Islet of Langerhans (tissue), 1 donor: ENCODE data around the gene WDR59.
"Not testable (repeated sequence)": the region's sequence is repeated elsewhere in the genome, so short reads cannot be mapped to it uniquely, and the experiment has no call there.

Experiments
- FAIRE-seq: peaks from one replicate; lab custom pipeline; 2011; peaks lifted over from hg19 to GRCh38; lab: Jason Lieb, UNC

WDR59 gene, protein sequence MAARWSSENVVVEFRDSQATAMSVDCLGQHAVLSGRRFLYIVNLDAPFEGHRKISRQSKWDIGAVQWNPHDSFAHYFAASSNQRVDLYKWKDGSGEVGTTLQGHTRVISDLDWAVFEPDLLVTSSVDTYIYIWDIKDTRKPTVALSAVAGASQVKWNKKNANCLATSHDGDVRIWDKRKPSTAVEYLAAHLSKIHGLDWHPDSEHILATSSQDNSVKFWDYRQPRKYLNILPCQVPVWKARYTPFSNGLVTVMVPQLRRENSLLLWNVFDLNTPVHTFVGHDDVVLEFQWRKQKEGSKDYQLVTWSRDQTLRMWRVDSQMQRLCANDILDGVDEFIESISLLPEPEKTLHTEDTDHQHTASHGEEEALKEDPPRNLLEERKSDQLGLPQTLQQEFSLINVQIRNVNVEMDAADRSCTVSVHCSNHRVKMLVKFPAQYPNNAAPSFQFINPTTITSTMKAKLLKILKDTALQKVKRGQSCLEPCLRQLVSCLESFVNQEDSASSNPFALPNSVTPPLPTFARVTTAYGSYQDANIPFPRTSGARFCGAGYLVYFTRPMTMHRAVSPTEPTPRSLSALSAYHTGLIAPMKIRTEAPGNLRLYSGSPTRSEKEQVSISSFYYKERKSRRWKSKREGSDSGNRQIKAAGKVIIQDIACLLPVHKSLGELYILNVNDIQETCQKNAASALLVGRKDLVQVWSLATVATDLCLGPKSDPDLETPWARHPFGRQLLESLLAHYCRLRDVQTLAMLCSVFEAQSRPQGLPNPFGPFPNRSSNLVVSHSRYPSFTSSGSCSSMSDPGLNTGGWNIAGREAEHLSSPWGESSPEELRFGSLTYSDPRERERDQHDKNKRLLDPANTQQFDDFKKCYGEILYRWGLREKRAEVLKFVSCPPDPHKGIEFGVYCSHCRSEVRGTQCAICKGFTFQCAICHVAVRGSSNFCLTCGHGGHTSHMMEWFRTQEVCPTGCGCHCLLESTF

DNA sequence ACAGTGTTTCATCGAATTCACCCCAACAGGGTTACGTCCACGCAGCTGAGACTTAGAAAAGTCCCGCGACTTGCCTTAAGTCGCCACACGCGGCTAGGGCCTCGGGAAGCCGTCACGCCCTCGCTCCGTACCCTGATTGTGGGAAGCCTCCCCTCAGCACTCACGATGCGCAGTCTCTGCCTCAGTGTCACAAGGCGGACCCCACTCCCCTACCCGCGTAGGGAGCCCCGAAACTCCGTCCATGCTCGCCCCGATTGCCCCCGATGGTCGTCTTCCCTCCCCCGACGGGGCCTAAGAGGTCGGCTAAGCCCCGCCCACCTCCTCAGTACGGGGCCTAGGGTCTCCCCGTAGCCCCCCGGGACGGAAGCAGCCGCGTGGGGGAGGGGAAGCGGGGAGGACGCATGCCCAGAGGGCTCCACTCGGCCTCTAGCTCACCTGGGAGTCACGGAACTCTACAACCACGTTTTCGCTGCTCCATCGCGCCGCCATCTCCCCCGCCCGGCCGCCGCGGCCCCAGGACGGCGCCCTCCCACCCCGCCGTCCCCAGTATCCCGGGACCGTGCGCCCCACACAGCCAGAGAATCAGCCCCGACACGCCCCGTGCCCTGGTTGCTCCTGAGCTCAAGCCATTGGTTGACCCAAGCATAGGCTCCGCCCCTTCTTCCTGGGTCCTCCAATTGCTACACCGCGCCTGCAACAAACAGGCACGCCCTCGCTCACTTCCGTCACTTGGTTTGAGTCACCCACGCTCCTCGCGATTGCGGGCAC lies at the start of gene WDR59:
TSS of gene WDR59 (minus strand) at position 595 of the 768 bp plus-strand sequence. CDS start at position 489, 106 bp downstream.
- FAIRE-seq, result no peak

GRCh38 chr16:75032655-75033054 lies 47.7 kb upstream of the WDR59 start:
- FAIRE-seq, result no peak

DNA sequence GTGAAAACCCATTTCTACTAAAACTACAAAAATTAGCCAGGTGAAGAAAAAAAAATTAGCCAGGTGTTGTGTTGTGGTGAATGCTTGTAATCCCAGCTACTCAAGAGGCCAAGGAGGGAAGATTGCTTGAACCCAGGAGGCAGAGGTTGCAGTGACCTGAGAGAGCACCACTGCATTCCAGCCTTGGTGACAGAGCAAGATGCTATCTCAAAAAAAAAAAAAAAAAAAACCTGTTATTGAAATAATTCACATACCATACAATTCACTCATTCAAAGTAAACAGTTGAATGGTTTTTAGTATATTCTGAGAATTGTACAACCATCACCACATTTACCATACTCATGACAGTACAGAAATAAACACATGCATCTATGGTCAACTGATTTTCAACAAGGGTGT lies 44.9 kb upstream of the WDR59 start:
- FAIRE-seq, result no peak

DNA sequence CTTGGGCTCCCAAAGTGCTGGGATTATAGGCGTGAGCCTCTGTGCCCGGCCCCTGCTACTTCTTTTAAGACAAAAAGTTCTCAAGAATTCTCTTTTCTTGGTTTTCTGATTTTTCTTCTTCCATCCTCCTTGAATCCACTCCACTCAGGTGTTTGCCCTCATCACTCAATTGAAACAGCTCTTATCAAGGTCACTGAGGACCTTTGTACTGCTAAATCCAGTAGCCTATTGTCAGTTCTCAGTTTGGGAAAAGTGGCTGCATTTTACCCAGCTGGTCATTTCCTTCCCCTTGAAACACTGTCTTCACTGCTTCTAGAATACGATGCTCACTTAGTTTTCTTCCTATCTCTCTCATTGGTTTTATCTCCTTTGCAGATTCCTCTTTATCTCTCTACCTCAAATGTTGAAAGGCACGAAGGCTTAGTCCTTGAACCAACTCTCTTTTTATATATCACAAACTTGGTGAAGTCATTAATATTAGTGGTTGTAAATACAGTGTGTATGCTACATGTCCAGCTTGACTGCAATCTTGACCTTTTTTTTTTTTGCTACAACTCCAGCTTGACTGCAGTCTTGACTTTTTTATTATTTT lies 43.7 kb upstream of the WDR59 start:
- FAIRE-seq, result no peak

GRCh38 chr16:75027520-75028300 lies 42.8 kb upstream of the WDR59 start:
- FAIRE-seq, result no peak

DNA sequence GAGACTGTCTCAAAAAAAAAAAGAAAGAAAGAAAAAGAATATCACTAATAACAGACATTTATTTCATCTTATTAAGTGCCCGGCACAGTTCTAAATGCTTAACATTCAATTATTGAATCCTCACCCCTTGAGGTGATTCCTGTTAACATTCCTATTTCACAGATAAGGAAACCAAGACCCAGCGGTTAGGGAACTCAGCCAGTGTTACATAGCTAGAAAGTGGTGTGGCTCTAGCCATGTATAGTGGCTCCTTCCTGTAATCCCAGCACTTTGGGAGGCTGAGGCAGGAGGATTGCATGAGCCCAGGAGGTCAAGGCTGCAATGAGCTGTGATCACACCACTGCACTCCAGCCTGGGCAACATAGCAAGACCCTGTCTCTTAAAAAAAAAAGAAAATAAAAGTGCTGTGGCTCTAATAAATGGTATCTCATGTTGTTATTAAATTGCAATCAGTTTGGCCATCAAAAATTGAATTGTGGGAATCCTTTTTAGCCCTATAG lies 42.0 kb upstream of the WDR59 start:
- FAIRE-seq, result no peak

- FAIRE-seq, result not testable (repeated sequence)
These were observed 41.4 kb upstream of the WDR59 start for GRCh38 chr16:75026239-75026891.

DNA sequence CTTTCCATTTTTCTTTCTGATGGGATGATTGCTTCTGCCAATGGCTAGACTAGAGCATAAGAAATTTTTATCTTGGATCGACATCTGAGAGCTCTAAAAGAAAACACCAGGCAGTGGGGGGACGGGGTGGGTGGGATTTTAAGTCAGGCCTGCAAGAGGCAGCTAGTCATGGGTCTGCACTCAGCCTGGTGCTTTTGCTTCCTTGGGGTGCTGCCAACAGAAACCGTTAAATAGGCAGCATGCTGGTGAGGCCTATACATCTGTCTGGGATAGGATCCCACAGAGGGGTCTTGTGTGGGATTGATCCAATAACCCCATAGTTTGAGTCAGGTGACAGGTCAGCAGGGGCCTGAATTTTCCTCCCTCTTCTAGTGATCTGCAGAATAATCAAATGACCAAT lies 40.8 kb upstream of the WDR59 start:
- no peak for FAIRE-seq

DNA sequence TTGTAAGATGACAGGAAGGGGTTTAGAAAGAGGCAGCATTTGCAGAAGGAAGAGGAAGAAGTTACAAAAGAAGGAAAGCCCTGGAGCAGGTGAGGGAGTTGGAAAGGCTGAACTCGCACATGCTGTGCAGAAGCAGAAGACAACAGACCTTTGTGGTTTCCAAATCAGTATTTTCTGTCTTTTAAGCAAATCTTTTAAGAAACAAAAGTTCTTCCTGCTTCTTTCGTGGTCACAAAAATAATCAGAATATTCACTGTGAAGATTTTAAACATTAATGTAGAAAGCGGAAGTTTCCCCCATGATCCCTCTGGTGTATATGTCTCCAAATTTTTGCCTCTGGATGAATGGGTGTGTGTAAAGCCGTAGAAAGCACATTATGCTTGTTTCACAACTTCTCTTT lies 39.7 kb upstream of the WDR59 start:
- FAIRE-seq, result no peak

DNA sequence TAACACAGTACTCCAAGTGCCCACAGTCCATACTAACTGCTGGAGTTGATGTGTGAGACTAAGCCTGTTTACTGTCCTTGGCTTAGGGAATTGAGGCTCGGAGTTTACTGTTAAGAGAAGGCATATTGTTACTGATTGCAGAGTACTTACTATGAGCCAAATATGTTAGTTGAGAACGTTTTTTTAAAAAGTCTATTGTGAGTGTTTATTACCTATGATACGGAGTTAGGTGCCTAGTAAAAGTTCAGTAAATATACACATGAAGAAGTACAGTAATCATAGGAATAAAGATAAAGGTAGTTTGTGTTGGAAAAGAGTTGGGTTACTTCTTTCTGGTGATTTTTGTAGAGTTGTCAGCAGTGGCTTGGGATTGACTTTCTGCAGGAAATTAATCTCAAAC lies 39.3 kb upstream of the WDR59 start:
- FAIRE-seq, result no peak

- no peak for FAIRE-seq
These were observed 38.1 kb upstream of the WDR59 start for GRCh38 chr16:75023009-75023408.

DNA sequence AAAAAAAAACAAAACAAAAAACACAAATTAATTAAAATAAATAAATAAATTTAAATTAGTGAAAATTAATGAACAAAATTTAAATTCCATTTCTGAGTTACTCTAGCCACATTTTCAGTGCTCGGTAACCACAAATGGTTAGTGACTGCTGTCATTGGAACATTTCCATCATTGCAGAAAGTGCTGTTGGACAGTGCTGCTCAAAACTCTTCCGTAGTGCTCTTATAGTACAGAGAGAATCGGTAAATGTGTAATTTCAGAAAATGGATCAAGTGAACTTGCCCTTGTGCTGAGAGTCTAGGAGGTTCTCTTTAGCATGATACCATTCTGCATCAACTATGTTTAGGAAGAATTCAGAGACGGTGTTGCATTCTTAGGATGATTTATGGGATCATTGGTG lies 37.6 kb upstream of the WDR59 start:
- no peak for FAIRE-seq

DNA sequence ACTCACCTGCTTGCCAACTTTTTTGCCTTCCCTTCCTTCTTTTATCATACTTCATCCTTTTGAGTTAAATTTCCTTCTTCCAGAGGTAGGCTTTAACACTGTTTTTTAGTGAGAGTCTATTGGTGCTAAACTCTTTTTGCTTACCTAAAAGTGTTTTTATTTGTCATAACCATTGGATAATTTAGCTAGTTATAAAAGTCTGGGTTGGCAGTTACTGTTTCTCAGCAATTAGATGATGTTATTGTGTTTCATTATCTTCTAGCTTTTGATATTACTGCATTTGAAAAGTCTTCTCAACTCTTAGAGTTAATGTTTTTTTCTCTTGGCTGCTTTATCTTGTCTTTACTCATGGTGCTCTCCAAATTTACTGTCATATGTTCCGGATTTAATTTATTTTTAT lies 36.5 kb upstream of the WDR59 start:
- no peak for FAIRE-seq

- FAIRE-seq, result no peak
These were observed 34.7 kb upstream of the WDR59 start for GRCh38 chr16:75019586-75019985.

DNA sequence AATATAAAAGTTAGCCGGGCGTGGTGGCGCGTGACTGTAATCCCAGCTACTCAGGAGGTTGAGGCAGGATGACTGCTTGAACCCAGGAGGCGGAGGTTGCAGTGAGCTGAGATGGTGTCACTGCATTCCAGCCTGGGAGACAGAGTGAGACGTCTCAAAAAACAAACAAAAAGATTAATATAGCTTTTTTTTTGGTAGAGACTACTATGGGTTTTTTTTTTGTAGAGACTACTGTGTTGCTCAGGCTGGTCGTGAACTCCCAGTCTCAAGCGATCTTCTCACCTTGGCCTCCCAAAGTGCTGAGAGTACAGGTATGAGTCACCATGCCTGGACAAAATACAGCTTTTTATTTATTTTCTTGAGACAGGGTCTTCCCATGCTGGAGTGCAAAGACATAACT lies 34.1 kb upstream of the WDR59 start:
- FAIRE-seq, result no peak

DNA sequence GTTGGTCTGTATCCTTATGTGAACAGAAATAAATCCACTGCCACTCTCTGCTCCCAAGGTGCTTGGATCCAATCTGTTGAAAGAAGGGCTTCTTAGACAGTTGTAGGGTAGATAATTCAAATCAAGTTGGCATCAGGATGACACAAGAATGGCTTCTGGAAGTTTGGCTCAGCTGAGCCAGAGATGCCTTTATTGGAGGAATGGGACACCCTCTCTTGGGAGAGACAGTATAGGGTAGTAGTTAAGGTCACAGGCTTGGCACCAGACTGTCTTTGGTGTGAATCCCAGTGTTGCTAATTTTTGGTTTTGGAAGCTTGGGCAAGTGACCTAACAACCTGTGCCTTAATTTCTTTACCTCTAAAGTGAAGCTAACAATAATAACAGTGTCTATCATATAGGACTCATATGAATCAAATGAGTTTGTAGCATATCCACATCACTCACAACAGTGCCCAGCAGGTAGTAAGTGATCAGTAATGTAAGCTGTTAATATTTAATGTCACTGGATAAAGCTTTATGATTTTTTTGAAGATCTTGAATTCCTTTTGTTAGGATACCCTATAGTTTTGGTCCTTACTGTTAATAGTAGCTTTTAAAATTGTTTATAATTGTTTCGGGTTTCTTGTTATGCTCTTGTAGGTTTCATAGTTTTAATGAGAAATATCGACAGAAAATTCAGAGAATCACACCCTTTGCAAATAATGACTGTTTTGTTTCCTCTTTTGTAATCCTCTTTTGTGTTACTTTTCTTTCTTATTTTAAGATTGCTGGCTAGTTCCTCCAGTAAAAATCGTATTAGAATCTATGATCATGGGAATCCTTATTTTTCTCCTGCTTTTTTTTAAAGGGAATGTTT lies 33.0 kb upstream of the WDR59 start:
- FAIRE-seq, result no peak

DNA sequence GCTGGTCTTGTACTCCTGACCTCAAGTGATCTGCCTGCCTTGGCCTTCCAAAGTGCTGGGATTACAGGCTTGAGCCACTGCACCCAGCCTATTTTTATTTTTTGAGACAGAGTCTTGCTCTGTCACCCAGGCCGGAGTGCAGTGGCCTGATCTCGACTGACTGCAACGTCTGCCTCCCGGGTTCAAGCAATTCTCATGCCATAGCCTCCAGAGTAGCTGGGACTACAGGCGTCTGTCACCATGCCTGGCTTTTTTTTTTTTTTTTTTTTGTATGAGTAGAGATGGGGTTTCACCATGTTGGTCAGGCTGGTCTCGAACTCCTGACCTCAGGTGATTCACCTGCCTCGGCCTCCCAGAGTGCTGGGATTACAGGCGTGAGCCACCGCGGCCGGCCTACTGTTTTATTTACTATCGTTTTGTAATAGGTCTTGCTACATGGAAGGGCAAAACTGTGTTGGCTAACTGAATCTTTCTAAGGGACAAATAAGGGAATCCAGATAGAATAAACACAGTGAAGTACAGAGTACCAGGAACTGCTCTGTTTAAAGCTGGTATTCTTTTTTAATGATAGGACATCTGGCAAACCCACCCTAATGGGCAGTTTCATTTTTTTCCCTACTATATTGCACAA lies 31.6 kb upstream of the WDR59 start:
- FAIRE-seq, result not testable (repeated sequence)

DNA sequence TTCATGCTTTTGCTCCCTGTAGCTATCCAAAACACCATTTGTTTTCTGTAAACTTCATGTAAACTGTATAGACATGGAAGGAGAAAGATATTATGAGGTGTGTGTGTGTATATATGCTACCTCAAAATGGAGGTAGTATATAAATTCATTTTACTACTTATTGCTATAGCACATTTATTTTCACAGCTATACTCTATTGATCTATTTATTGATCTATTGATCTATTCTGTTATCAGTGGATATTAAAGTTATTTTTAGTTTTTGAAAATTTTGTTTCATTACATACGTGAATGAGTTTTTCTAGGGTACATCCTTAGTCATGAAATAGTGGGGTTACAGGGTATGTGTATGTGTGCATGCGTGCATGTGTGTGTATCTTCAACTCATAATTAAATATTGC lies 29.4 kb upstream of the WDR59 start:
- no peak for FAIRE-seq

- FAIRE-seq, result not testable (repeated sequence)
These were observed 28.2 kb upstream of the WDR59 start for GRCh38 chr16:75013123-75013522.
